Measurements from ENCODE around the gene GGA3.

DNA sequence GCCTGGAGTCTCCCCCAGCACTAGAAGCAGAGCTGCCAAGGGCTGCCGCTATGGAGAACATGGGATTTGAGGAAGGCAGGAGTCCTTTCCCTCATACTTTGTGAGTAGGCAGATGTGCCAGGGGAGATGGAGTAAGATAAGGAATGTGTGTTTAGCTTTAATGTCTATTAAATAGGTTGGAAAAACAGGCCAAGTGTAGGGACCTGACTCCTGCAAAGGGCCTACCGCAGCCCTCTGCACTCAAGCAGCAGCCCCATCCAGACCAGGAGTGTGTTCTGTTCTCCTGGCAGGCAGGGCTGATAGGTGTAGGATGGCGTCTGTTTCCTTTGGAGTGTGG, 11.4 kb upstream of the GGA3 start:
- TF ChIP-seq, protein P1, sequence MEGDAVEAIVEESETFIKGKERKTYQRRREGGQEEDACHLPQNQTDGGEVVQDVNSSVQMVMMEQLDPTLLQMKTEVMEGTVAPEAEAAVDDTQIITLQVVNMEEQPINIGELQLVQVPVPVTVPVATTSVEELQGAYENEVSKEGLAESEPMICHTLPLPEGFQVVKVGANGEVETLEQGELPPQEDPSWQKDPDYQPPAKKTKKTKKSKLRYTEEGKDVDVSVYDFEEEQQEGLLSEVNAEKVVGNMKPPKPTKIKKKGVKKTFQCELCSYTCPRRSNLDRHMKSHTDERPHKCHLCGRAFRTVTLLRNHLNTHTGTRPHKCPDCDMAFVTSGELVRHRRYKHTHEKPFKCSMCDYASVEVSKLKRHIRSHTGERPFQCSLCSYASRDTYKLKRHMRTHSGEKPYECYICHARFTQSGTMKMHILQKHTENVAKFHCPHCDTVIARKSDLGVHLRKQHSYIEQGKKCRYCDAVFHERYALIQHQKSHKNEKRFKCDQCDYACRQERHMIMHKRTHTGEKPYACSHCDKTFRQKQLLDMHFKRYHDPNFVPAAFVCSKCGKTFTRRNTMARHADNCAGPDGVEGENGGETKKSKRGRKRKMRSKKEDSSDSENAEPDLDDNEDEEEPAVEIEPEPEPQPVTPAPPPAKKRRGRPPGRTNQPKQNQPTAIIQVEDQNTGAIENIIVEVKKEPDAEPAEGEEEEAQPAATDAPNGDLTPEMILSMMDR (optimal IDR thresholded peaks at IDR 0.05 in 1 of 3, IDR thresholded peaks at IDR 0.05 in 1 of 3, conservative IDR thresholded peaks at IDR 0.05 in 1 of 3; ENCODE audit: extremely low read depth in 1 of 3, insufficient read depth in 2 of 3, low read length in 3 of 3) = no peak
- no peak for TF ChIP-seq EZH2 (IDR thresholded peaks at IDR 0.05; ENCODE audit: low read length)
